Mucosa of gallbladder (tissue), 1 donor: ENCODE measurements around the gene RAB4A. TPM values are rescaled to one million over a fixed set of nuclear protein-coding genes. Genes with fewer than 3 reads are reported as not detected.
"Not testable (repeated sequence)": the region's sequence is repeated elsewhere in the genome, so short reads cannot be mapped to it uniquely, and the experiment has no call there.

Source experiments
- DNase-seq: peaks from one replicate; pipeline ENCODE4 v3.0.0-alpha.2; 2020; ENCODE audit warnings: low spot score
- total RNA-seq: library from RNA; stranded (reverse); gene quantifications from one replicate; pipeline ENCODE4 v1.2.1, GENCODE V29; 2021
- donor health status: DM: no; HTN: no; CAD: no.

The RAB4A gene
- total RNA-seq, 1 donor from 2014 or later: 109 TPM

DNA sequence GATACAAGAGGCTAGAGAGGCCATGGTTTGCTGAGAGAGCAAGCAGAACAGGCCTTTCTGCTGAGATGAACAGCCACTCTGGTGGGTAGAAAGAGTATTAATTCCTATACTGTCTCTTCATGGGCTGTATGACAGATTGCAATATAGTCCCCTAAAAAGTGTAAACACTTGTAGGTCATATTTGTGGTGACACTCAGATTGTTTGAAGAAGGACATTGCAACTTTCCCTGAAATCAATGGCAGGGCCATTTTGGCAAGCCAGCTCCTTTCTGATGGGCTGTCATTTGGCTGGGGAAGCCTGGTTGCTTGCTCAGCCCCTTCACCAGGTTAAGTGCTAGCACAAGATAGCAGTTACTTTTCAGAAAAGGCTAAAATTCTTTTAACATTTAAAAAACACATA, 27.5 kb downstream of the RAB4A start:
- DNase-seq: no peak

DNA sequence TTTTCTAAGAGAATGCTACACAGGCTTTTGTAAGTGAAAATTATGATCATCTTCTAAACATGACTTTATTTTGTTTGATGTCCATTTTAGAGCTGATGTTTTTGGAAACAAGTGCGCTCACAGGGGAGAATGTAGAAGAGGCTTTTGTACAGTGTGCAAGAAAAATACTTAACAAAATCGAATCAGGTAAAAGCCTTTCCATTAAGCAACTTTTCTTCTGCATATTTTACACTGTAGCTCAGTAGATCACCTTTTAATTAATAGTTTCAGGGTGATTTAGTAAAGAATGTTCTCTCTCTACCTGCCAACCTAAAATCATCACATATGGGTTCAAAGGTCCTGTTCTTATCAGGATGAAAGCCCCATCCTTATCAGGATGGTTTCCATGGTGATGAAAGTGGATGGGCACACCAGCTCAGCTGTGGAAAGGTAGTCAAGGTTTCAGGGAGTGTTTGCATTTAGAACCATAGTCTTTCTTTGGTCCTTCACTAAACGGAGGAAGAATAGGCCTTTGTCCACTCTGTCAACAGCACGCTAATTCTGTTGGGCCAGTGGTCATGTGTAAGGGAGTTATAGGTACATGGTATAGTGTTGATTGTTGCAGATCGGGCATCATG, 28.1 kb downstream of the RAB4A start:
- DNase-seq: no peak

DNA sequence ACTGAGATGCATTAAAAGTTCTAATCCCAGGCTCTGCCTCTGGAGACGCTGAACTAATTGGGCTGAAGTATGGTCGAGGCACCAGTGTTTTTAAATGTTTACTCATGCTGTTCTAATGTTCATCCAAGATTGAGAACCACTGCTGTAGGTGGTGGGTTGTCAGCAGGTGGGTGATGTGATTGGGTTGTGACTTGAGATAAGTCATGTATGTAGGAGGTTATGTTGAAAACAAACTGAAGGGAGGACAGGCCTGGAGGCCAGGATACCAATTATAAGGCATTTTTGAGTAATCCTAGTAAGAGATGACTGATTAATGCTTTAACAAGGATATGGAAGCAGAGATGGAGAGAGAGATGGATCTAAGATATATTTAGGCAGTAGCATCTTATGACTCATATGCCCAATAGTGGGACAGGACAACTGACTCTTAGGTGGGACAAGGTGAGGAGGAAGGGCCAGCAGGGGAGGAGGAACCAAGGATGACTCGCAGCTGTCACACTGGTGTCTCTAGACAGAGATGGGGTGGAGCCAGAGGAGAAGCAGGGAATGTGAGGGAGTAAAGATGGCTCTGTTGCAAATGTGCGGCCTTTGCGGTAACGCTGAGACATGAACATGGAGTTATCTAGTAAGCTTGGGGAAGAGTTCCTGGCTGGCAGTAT, 29.3 kb downstream of the RAB4A start:
- DNase-seq: no peak

DNA sequence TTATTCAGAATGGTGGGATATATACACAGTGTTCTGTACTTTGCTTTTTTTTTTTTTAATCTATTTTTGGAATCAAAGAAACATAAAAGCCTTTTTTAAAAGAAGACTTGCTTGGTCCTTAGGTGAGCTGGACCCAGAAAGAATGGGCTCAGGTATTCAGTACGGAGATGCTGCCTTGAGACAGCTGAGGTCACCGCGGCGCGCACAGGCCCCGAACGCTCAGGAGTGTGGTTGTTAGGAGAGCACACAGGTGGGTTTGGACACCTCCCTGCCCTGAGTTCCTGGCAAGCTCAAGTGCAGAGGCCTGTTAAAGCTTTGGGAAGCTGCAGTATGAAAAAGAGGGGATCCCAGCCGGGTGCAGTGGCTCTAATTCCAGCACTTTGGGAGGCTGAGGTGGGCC, 31.8 kb downstream of the RAB4A start:
- no peak for DNase-seq

DNA sequence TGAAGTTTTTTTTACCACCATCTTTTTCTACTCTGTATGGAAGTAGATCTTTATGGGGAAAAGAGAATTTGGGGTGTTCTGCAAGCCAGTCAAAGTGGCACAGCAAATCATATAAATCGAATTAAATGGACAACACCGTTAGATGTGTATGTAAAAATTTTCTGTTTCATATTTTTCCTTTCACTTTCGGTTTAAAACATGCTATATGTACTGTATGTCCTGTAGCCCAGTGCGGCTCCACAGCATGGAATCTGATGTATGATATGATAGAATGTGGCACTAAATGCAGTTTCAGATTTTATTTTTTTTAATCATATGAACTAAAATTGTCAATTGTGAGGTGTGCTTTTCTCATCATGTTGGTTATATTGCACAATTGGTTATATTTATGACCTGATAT, 32.9 kb downstream of the RAB4A start:
- no peak for DNase-seq

DNA sequence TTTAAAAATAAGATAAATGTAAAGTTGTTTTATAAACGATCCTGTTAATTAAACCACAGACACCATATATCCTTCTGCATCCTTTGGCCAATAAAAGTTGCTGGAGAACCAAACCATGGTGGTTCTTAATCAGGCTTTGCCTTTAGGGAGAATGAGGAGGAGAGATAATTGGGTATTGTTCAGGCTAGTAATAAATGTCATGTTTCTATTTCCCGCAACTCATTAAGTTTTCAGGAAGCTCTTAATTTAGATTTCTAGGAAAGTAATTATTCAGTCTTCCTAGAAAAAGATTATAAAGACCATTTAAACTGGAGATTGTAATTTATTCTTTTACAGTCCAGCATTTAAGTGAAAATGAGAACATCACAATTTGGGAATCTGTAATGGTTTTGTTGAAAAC, 34.5 kb downstream of the RAB4A start:
- no peak for DNase-seq

DNA sequence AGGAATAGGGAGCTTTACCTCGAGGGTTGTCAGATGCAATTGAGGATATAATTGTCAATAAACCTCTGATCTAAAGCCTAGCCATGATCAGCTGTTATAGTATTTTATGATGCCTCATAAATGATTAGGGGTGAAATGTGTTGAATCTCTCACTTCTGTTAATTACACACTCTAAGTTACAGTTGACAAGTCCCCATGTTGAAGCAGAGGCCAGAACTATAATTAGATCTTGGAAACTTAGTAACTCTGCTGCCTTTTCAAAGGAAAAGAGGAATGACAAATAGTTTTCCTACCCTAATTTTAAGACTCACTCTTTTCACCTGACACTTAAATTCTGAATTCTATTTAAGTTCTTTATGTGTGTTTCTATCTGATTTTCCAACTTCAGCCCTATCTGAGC, 38.2 kb downstream of the RAB4A start:
- no peak for DNase-seq

DNA sequence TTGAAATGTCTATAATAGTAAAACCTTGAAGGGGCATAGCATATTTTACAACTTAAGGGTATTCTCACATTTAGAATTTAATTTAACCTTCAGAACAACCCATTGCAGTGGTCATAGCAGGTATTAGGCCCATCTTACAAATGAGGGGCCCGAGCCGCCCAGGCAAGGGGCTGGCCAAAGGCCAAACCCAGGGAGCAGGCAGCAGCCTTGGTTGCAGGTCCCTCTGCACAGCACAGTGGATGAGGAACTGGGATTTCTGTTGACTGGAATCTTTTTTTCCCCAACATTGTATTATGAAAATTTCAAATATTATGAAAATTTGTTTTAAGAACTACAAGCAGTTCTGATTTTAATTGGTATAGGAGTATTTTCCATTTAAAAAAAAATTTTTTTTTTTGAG, 38.8 kb downstream of the RAB4A start:
- no peak for DNase-seq

DNA sequence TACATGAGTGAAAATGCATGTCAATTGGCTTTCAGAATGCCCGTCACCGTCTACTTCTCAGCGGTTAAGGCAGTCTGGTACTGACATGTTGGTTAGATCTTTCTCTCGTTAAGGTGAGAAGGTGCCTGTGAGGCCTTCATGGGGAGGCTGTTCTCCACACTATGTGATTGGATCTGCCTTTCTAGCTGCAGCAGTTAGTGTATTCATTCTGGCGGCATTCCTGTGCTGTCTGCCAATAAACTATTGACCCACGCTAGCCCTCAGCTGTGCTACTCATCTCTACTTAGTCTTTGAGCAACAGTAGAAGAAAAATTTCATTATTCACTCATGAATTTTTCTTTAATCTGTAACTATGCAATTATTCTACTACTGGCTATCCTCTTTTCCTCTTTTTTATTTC, 39.9 kb downstream of the RAB4A start:
- DNase-seq: peak; percentile 29

DNA sequence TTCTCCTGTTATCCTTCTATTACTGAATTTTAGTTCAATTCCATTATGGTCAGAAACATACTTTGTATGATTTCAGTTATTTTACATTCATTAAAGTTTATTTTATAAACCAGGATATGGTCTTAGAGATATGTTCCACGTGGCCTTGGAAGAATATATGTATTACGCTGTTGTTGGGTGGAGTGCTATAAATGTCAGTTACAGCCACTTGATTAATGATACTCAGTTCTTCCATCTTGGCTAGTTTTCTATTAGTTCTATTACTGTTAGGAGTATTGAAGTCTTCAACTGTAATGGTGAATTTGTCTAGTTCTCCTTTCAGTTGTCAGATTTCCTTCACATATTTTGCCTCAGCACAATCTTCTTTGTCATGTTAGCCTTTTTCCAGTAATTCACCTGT, 45.3 kb downstream of the RAB4A start:
- DNase-seq: no peak

DNA sequence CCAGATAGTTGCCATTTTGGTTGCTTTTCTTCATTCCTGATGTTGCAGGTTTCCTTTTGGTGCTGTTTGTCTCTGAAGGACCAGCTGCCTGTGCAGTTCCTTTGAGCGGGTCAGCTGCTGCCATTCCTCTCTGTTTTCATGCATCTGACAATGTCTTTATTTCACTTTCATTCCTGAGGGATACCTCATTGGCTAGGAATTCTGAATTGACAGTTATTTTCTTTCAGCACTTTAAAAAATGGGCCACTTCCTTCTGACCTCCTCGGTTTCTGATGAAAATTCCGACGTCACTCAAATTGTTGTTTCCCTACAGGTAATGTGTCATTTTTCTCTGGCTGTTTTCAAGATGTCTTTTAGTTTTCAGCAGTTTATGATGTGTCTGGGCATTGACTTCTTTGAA, 47.1 kb downstream of the RAB4A start:
- DNase-seq: no peak

DNA sequence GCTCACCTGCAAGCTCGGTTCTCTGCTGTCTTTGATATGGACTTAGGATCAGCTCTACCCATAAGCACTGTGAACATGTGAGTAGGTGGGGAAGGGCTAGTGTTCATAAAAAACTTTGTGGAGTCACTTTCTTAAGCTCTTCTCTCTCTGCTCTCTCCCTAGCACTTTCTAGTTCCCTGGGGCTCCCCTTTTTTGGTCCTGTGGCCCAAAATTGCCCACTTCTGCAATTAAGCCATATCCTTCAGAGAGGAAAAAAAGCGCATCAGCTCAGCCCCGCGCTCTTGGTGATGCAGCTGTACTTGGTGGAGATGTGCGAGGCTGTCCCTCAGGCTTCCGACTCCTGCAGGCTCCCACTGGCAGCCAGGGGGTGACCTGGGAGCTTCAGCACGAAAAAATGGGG, 48.6 kb downstream of the RAB4A start:
- no peak for DNase-seq

DNA sequence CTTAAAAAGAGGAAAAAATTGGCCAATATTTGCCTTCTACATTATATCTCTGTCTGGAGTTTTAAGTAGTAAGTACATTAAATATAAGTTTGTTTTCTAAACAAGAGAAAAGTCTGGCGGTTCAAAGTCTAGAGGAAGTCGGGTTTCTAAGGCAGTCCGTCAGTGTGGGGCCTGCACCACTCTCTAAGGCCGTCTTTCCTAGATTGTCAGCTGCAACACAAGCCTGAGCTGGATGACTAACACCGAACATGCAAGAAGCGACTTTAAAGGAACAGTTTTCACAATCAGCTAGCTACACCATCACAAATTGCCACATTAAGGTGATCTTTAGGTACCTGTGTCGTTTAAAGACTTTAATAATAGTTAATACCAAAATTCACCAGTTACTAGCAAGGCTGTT, 52.3 kb downstream of the RAB4A start:
- DNase-seq: no peak

DNA sequence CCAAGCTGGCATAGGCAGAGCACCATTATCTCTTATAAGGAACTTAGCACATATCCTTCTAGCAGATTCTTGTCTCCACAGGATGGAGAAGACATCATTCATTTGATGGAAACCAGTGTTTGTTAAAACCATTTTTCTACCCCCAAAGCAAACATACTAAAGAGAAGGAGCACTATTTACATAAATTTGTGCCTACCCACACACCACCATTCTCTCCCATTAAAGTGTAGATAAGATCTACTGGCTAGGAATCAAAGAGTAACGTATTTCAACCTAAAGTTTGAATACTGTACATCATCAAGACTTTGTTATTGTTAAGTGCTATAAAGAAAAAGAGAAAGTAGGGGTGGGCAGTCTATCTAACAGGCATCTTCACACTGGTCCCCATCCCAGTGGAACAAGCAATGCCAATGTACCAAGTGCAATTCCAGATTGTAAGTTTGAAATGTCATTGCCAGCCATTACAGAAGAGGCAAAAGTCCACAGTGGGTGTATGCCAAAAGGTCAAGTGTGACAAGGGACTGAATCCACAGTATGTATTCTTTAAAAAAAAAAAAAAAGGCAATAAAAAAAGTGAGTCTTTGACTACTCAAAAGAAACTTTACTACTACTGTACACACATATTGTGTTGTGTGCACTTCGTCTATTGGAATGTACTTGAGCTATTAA, 53.1 kb downstream of the RAB4A start:
- DNase-seq: no peak

DNA sequence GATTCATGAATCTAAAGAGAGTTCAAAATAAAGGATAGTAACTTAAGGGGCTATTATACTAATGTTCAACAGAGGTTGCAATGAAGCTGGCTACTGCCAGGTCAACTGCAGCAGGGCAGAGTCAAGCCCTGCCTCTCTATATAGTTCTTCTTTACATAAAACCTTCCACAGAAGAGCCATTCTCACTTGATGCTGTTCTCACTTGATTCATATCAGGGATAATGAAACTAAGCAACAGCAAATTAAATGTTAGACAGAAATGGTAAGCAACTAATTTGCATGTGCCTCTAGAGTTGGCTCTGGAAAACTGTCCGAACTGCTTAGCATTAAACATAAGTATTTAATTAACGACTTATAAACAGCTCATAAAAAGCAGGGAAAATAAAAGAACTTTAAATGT, 54.5 kb downstream of the RAB4A start:
- DNase-seq: no peak

DNA sequence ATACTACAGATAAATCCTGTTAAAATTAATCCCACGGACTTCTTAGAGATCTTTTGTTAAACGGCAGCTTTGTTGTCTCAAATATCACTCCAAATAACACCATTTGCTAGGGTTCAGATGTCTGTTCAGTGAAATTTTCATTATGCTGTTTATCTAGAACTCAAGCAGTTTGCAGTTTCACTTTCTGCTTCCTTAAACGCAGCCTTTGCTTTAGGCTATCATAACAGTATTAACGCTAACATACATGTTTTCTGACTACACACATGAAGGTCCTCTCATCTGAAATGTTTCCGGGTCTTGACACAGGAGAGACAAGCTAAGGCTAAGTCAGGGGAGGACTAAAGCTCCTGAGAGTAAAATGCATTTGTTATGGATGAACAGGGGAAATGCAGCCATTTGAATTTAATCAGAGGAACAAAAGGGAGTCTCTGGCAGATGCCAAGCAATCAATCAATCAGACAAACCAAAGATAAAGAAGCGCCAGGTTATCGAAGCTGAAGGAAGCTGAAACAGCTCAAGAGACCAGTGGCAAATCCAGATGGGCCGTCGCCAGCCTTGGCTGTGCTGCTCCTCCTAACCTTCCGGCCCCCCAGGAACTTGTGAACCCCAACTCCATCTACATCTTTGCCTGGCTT, 55.1 kb downstream of the RAB4A start:
- DNase-seq: no peak

DNA sequence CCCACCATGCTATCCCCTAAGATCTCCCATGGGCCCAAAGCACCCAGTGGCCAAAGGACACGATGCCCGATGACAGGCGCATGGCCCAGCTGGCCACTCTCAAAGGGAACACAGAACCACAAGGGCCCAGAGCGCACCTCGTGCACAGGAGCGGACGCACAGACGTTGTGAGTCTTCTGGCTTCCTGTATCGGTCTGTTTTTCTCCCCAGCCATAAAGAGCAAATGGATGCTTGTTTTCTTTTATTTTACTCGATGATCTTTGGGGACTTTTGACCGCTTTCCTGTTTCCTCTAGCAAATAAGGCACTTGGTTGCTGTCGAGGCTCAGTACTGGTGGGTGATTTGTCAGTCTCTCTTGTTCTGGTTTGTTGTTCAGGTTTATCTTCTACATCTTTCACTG, 55.7 kb downstream of the RAB4A start:
- no peak for DNase-seq

DNA sequence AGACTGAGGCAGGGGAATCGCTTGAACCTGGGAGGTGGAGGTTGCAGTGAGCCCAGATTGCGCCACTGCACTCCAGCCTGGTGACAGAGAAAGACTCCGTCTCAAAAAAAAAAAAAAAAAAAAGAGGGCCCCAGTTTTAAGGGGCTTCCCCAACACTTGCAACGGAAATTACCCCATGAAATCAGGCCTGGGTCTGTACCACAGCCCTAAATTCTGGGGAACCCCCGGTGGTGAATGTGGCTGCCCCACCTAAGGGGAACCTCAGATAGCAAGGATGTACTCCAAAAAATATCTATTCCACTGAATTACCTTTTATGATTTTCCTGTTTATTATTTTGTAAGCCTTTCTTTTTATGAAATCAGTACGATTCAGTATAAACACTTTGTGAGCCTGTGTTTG, 56.9 kb downstream of the RAB4A start:
- DNase-seq: not testable (repeated sequence)

DNA sequence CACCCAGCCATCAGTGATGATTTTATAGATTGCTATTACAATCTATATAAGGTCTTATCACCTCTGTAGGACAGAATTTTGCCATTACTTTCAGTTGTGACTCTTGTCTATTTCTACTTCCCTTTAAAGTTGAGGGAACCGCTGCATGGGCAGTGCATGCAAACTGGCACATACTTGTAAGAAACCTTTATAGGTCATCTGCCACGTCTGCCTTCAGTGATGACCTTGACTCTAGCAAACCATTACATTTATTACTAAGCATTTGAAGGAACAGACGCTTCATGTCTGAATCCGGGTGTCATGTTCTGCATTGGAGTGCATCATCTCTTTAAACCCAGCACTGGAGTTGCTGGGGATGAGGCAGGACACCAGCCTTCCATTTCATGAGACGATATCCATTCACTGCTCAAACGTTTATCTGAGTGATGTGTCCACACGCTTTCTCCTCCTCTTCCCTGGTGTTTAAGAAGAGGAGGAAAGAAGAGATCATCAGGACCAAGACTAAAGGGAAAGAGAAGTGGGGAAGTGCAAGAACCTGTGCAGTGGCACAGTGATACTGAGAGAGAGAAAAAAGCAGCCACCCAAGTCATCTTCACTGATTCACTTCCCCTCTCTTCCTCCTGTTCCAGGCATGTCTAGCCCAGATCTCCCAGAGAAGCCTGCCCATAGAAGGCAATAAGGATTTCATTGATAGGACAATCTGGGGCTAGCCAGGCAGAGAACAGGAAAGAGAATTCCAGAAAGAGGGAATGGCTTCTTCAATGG, 57.9 kb downstream of the RAB4A start:
- no peak for DNase-seq

DNA sequence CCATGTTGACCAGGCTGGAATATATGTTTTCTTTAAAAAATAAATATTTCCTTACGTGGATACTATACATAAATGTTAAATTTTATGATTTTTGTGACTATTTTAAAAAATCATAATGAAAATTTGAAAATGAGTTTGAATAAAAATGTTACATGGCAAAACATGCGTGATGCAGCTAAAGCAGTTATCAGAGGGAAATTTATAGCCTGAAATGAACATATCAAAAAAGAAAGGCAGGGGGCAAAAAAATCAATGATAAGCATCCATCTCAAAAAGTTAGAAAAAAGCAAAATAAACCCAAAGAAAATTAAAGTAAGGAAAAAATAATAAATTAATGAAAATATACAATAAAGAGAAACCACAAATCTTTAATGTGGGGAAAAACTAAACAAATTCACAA, 63.4 kb downstream of the RAB4A start:
- no peak for DNase-seq

DNA sequence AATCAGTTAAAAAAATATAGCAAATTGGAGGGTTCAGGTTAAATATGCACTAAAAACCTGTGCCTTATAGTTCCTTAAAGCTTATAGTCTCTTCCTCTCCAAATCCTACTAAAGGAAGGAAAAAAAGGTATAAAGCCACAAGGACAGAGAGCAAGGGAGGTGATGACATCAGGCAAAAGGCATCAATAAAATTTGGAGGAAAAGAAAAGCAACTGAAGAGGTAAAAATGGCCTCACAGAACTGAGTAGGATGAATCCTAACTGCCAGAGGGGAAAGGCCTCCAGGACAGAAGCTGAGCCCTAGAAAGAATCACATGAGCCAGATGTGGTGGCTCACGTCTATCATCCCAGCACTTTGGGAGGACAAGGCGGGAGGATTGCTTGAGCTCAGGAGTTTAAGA, 63.8 kb downstream of the RAB4A start:
- no peak for DNase-seq

DNA sequence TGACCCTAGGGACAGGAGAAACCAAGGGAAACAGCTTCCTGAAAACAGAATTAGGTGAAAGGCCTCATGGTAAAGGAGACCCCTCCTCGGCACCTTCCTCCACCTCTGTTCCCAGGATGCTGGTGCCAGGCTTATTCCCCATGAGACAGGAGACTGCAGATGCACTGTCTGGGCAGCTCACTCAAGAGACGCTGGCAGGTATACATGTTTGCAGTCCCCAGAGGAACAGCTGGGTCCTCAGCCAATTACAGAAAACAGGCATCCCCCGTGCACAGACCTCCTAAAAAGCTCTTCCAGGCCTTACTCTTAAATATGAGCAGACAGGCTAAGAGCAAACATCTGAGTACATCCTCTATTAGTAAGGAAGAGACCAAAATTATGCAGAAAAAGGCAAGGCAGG, 65.4 kb downstream of the RAB4A start:
- DNase-seq: no peak
